GM19023 (cell line): ENCODE data around the gene NOS1AP.

Experiments used
- ATAC-seq: cut with Tn5 transposase; IDR thresholded peaks from one replicate; pipeline ENCODE4 v1.9.1; 2021; ENCODE audit warnings: mild to moderate bottlenecking, moderate library complexity; ENCODE audit not compliant: unreplicated experiment

The NOS1AP gene

GRCh38 chr1:162360237-162360873 is 290.9 kb downstream of the NOS1AP start:
- ATAC-seq = no peak

GRCh38 chr1:162360874-162361260 is 291.4 kb downstream of the NOS1AP start:
- no peak for ATAC-seq

- peak; percentile 25 for ATAC-seq
Observed at GRCh38 chr1:162361349-162361748, 291.9 kb downstream of the NOS1AP start.

GRCh38 chr1:162363823-162364222 is 294.3 kb downstream of the NOS1AP start:
- no peak for ATAC-seq

GRCh38 chr1:162364498-162364897 is 295.0 kb downstream of the NOS1AP start:
- ATAC-seq = no peak

- ATAC-seq = no peak
Observed at GRCh38 chr1:162365284-162366020, 296.0 kb downstream of the NOS1AP start.

GRCh38 chr1:162366149-162366548 is 296.7 kb downstream of the NOS1AP start:
- ATAC-seq = no peak

GRCh38 chr1:162366671-162367070 is 297.2 kb downstream of the NOS1AP start:
- no peak for ATAC-seq

GRCh38 chr1:162367073-162367472 is 297.6 kb downstream of the NOS1AP start:
- no peak for ATAC-seq

GRCh38 chr1:162367772-162368171 is 298.3 kb downstream of the NOS1AP start:
- no peak for ATAC-seq

- ATAC-seq = no peak
Observed at GRCh38 chr1:162368451-162368850, 299.0 kb downstream of the NOS1AP start.

GRCh38 chr1:162369571-162369970 is 300.1 kb downstream of the NOS1AP start:
- no peak for ATAC-seq

- ATAC-seq = no peak
Observed at GRCh38 chr1:162370161-162370560, 300.7 kb downstream of the NOS1AP start.

- no peak for ATAC-seq
Observed at GRCh38 chr1:162370721-162371120, 301.2 kb downstream of the NOS1AP start.

GRCh38 chr1:162371611-162372010 is 302.1 kb downstream of the NOS1AP start:
- no peak for ATAC-seq

- ATAC-seq = no peak
Observed at GRCh38 chr1:162372159-162373071, 302.9 kb downstream of the NOS1AP start.

- no peak for ATAC-seq
Observed at GRCh38 chr1:162373072-162373427, 303.6 kb downstream of the NOS1AP start.

- no peak for ATAC-seq
Observed at GRCh38 chr1:162373541-162374260, 304.2 kb downstream of the NOS1AP start.

- ATAC-seq = no peak
Observed at GRCh38 chr1:162374406-162374805, 304.9 kb downstream of the NOS1AP start.

GRCh38 chr1:162375463-162375862 is 306.0 kb downstream of the NOS1AP start:
- ATAC-seq = no peak

- ATAC-seq = no peak
Observed at GRCh38 chr1:162376691-162377090, 307.2 kb downstream of the NOS1AP start, which contains the start of gene SPATA46. SPATA46 (minus strand) TSS chr1:162376854; CDS start chr1:162376790, 64 bp downstream.
